ENCODE measurements around the gene HMGCS2. TPM values are rescaled to one million over a fixed set of nuclear protein-coding genes. Genes with fewer than 3 reads are reported as not detected.
A peak's percentile ranks its signal among the peaks of the same experiment; 100 is the strongest.
"Not testable (repeated sequence)": the region's sequence is repeated elsewhere in the genome, so short reads cannot be mapped to it uniquely, and the experiment has no call there.

The HMGCS2 gene
- total RNA-seq, 2 donors from 2014 or later: not detected

DNA sequence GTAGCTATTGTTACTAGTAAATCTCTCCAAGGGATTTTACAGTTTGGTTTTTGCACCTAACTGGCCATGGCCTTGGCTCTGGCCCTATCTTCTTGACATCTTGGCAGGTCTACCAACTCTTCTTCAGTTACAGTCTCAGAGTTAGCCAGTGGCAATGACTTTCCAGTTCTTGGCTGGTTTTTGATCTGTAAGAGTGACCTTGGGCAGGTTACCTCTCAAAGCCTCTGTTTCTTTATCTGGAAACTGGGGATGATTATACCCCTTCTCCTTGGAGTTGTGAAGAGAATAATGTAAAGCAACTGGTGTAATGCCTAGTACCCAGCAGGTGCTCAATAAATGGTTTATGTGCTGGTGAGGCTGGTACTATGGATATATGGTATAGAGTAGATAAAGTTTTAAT lies 50.3 kb downstream of the HMGCS2 start:
- Mint-ChIP-seq H3K27ac (no peak overlapping the region), H3K27me3 (peaks cover 14% of the 10 kb centered on the region), H3K4me3 (no peak overlapping the region), H3K4me1 (no peaks in the 10 kb centered on the region), H3K9me3 (no peaks in the 10 kb centered on the region), H3K36me3 (ENCODE audit: low read depth) (no peaks in the 10 kb centered on the region)
- ATAC-seq (replicated peaks): no peak

- Mint-ChIP-seq H3K27me3 (peaks cover 31% of the 10 kb centered on the region), H3K36me3 (ENCODE audit: low read depth) (no peaks in the 10 kb centered on the region), H3K4me1 (peaks cover 4% of the 10 kb centered on the region), H3K27ac (no peak overlapping the region), H3K9me3 (no peaks in the 10 kb centered on the region), H3K4me3 (no peak overlapping the region)
- ATAC-seq (replicated peaks): no peak
Observed at GRCh38 chr1:119715542-119715941, 53.2 kb downstream of the HMGCS2 start.

- no peak for ATAC-seq (replicated peaks)
- Mint-ChIP-seq H3K9me3 (no peaks in the 10 kb centered on the region), H3K27ac (no peak overlapping the region), H3K27me3 (peaks cover 33% of the 10 kb centered on the region), H3K36me3 (ENCODE audit: low read depth) (no peaks in the 10 kb centered on the region), H3K4me3 (peak overlapping the region; percentile 72), H3K4me1 (peaks cover 4% of the 10 kb centered on the region)
Observed at GRCh38 chr1:119714583-119714982, 54.1 kb downstream of the HMGCS2 start.

GRCh38 chr1:119713749-119714456 lies 54.8 kb downstream of the HMGCS2 start:
- H3K36me3 Mint-ChIP-seq (ENCODE audit: low read depth): no peaks in the 10 kb centered on the region
- H3K27ac Mint-ChIP-seq: no peak overlapping the region
- no peak for ATAC-seq (replicated peaks)
- peaks cover 33% of the 10 kb centered on the region for H3K27me3 Mint-ChIP-seq
- peaks cover 4% of the 10 kb centered on the region for H3K4me1 Mint-ChIP-seq
- peak overlapping the region; percentile 72 for H3K4me3 Mint-ChIP-seq
- no peaks in the 10 kb centered on the region for H3K9me3 Mint-ChIP-seq

DNA sequence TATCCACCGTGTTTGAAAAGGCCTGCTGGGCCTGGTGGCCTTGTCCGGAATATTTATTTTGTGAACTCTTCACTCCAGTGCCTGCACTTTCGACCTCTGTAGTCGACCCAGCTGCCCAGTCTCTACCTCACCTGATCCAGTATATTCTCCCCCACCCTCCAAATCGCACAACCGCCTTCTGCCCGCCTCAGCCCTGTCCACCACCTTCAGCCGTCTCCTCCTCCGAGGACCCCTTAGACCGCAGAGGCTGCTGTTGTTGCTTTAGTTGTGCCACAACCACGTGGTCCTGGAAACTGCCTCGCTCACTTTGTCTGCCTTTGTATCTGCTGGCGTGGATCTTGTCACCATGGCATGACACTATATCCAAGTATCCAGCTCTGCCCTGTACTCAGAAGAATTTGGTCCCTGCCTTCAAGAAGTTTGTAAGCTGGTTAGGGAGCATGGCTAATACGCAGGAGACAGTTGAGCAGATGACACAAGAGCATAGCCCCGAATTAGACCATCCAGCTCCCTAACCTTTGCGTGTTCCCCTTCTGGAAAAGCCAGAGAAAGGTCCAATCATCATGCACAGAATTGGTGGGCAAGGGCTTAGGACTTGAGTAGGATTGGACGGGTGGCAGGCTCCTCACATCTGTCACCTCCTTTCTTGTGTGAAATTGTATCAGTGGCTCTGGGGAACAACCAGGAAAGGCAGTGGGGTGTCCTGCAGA lies 55.5 kb downstream of the HMGCS2 start:
- H3K27ac Mint-ChIP-seq: no peak overlapping the region
- H3K4me1 Mint-ChIP-seq: peaks cover 4% of the 10 kb centered on the region
- peak overlapping the region; percentile 72 for H3K4me3 Mint-ChIP-seq
- peaks cover 33% of the 10 kb centered on the region for H3K27me3 Mint-ChIP-seq
- H3K9me3 Mint-ChIP-seq: no peaks in the 10 kb centered on the region
- no peaks in the 10 kb centered on the region for H3K36me3 Mint-ChIP-seq (ENCODE audit: low read depth)
- ATAC-seq (replicated peaks): no peak

DNA sequence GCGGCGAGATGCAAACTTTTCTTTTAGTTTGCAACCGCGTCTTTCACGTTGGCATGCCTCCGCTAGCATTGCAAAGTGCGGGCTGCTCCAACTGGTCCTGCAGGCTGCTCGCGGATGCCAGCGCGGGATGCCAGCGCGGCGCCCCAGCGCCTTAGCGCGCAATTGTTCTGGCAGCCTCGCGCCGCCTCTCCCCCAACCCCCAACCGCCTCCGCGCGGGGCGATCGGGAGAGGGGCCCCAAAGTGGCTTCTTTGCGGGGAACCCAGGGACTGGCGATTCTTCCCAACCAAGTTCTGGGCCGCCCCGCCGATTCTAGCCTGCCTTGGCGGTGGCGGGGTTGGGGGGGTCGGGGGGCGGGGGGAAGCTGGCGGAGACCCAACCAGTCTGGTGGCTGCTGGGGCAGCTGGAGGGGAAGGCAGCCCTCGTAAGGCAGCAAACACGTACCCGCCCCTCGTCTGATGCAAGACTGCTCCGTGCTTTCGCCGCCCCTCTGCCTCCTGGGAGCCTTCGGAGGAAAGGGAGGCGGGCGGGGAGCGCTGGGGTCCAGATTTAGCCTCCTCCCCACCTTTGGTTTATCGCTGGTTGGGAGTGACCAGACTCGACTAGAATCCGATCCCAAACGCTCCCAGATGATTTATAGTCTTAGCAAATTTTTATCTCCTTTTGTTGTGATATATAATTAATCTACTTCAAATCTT lies 56.2 kb downstream of the HMGCS2 start:
- H3K27me3 Mint-ChIP-seq: peaks cover 33% of the 10 kb centered on the region
- no peaks in the 10 kb centered on the region for H3K9me3 Mint-ChIP-seq
- peaks cover 4% of the 10 kb centered on the region for H3K4me1 Mint-ChIP-seq
- peak; percentile 38 for ATAC-seq (replicated peaks)
- no peak overlapping the region for H3K27ac Mint-ChIP-seq
- H3K36me3 Mint-ChIP-seq (ENCODE audit: low read depth): no peaks in the 10 kb centered on the region
- peak overlapping the region; percentile 72 for H3K4me3 Mint-ChIP-seq

- peak; percentile 90 for ATAC-seq (replicated peaks)
- H3K27me3 Mint-ChIP-seq: peaks cover 33% of the 10 kb centered on the region
- H3K4me3 Mint-ChIP-seq: peak within 1 kb of the TSS; percentile 72
- peaks cover 4% of the 10 kb centered on the region for H3K4me1 Mint-ChIP-seq
- H3K36me3 Mint-ChIP-seq (ENCODE audit: low read depth): no peaks in the 10 kb centered on the region
- no peaks in the 10 kb centered on the region for H3K9me3 Mint-ChIP-seq
- H3K27ac Mint-ChIP-seq: no peak within 1 kb of the TSS
Observed at GRCh38 chr1:119711804-119712341, 56.8 kb downstream of the HMGCS2 start, which contains the start of gene PHGDH. PHGDH (plus strand) TSS chr1:119711934; CDS start chr1:119712023, 89 bp downstream.

GRCh38 chr1:119711356-119711803 lies 57.3 kb downstream of the HMGCS2 start:
- H3K27me3 Mint-ChIP-seq: peaks cover 33% of the 10 kb centered on the region
- H3K4me3 Mint-ChIP-seq: peak overlapping the region; percentile 72
- not testable (repeated sequence) for ATAC-seq (replicated peaks); H3K36me3 Mint-ChIP-seq (ENCODE audit: low read depth); H3K9me3 Mint-ChIP-seq; H3K4me1 Mint-ChIP-seq; H3K27ac Mint-ChIP-seq

DNA sequence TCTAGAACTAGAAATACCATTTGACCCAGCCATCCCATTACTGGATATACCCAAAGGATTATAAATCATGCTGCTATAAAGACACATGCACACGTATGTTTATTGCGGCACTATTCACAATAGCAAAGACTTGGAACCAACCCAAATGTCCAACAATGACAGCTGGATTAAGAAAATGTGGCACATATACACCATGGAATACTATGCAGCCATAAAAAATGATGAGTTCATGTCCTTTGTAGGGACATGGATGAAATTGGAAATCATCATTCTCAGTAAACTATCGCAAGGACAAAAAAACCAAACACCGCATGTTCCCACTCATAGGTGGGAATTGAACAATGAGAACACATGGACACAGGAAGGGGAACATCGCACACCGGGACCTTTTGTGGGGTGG lies 62.1 kb downstream of the HMGCS2 start:
- not testable (repeated sequence) for H3K36me3 Mint-ChIP-seq (ENCODE audit: low read depth); H3K4me1 Mint-ChIP-seq; H3K9me3 Mint-ChIP-seq; ATAC-seq (replicated peaks); H3K27ac Mint-ChIP-seq; H3K4me3 Mint-ChIP-seq
- peaks cover 14% of the 10 kb centered on the region for H3K27me3 Mint-ChIP-seq

- Mint-ChIP-seq H3K9me3 (peaks cover 10% of the 10 kb centered on the region), H3K4me1 (no peaks in the 10 kb centered on the region), H3K27me3 (peaks cover 21% of the 10 kb centered on the region), H3K27ac (no peak overlapping the region), H3K4me3 (no peak overlapping the region), H3K36me3 (ENCODE audit: low read depth) (no peaks in the 10 kb centered on the region)
- no peak for ATAC-seq (replicated peaks)
Observed at GRCh38 chr1:119703666-119704450, 64.8 kb downstream of the HMGCS2 start.

DNA sequence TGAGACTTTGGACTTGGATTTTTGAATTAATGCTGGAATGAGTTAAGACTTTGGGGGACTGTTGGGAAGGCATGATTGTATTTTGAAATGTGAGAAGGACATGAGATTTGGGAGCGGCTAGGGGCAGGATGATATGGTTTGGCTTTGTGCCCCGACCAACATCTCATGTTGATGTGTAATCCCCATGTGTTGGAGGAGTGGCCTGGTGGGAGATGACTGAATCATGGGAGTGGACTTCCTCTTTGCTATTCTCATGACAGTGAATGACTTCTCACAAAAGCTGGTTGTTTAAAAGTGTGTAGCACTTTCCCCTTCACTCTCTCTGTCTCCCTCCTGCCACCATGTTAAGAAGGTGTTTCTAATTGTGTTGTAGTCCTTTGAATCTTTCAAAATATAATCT lies 66.3 kb downstream of the HMGCS2 start:
- no peaks in the 10 kb centered on the region for H3K4me1 Mint-ChIP-seq
- H3K4me3 Mint-ChIP-seq: no peak overlapping the region
- ATAC-seq (replicated peaks): no peak
- peaks cover 10% of the 10 kb centered on the region for H3K9me3 Mint-ChIP-seq
- no peak overlapping the region for H3K27ac Mint-ChIP-seq
- H3K36me3 Mint-ChIP-seq (ENCODE audit: low read depth): no peaks in the 10 kb centered on the region
- peaks cover 25% of the 10 kb centered on the region for H3K27me3 Mint-ChIP-seq

DNA sequence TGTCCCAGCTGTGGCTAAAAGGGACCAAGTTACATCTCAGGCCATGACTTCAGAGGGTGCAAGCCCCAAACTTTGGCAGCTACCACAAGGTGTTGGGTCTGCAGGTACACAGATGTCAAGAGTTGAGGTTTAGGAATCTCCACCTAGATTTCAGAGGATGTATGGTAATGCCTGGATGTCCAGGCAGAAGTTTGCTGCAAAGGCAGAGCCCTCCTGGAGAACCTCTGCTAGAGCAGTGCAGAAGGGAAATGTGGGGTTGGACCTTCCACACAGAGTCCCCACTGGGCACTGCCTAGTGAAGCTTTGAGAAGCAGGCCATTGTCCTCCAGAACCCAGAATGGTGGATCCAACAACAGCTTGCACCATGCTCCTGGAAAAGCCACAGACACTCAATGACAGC lies 67.0 kb downstream of the HMGCS2 start:
- Mint-ChIP-seq H3K9me3 (peaks cover 10% of the 10 kb centered on the region), H3K4me3 (no peak overlapping the region), H3K4me1 (no peaks in the 10 kb centered on the region), H3K27me3 (peaks cover 25% of the 10 kb centered on the region), H3K36me3 (ENCODE audit: low read depth) (no peaks in the 10 kb centered on the region), H3K27ac (no peak overlapping the region)
- ATAC-seq (replicated peaks): no peak

DNA sequence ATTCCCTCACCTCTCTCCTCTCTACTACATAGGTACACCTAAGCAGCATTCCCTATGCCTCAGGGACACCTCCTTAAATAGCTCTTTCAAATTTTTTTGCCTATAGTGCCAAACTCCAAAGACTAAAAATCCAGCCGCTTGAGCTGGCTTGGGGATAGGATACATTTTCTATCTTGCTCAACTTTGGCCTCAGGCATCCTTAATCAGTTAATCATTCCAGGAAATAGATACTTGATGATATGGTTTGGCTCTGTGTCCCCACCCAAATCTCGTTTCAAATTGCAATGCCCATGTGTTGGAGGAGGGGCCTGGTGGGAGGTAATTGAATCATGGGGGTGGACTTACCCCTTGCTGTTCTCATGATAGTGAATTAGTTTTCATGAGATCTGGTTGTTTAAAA lies 68.4 kb downstream of the HMGCS2 start:
- no peak overlapping the region for H3K27ac Mint-ChIP-seq
- H3K9me3 Mint-ChIP-seq: peaks cover 10% of the 10 kb centered on the region
- H3K36me3 Mint-ChIP-seq (ENCODE audit: low read depth): no peaks in the 10 kb centered on the region
- no peaks in the 10 kb centered on the region for H3K4me1 Mint-ChIP-seq
- ATAC-seq (replicated peaks): no peak
- H3K4me3 Mint-ChIP-seq: no peak overlapping the region
- peaks cover 29% of the 10 kb centered on the region for H3K27me3 Mint-ChIP-seq
